Transverse colon (tissue), 4 donors: ENCODE measurements around the gene RAF1. TPM values are rescaled to one million over a fixed set of nuclear protein-coding genes. Genes with fewer than 3 reads are reported as not detected.

Experiments
- DNase-seq: peaks from one replicate; pipeline ENCODE4 v3.0.0-alpha.2; 2019
- H3K27ac ChIP-seq, 4 donors: fragments of 200-600 bp; sonication (generic); 2 replicates each; pipeline ENCODE4 v1.5.1; 2016 to 2018; ENCODE audit warnings: inconsistent platforms in 4 of 4
- H3K27me3 ChIP-seq: fragments of 200-600 bp; sonication (generic); 2 replicates; pipeline ENCODE4 v1.5.1; 2017; ENCODE audit warnings: inconsistent platforms
- H3K36me3 ChIP-seq, 4 donors: fragments of 200-600 bp; sonication (generic); 2 replicates each; pipeline ENCODE4 v1.5.1; 2017 to 2019; ENCODE audit warnings: inconsistent platforms in 4 of 4
- H3K4me1 ChIP-seq, 4 donors: fragments of 200-600 bp; sonication (generic); 2 replicates each; pipeline ENCODE4 v1.5.1; 2017 to 2020; ENCODE audit warnings: inconsistent platforms in 4 of 4
- H3K4me3 ChIP-seq, 4 donors: fragments of 200-600 bp; sonication (generic); 1 replicate in 1 of 4; 2 replicates in 3 of 4; pipeline versions ENCODE4 v1.5.1 to v1.6.1; 2017 to 2019; ENCODE audit warnings: inconsistent platforms in 4 of 4
- H3K9me3 ChIP-seq, 2 donors: fragments of 200-600 bp; sonication (generic); 2 replicates each; pipeline ENCODE4 v1.5.1; 2017 to 2019; ENCODE audit warnings: inconsistent platforms in 2 of 2
- CTCF ChIP-seq, 5 experiments: fragments of 200-600 bp in 3 of 5; fragments of 450-650 bp in 2 of 5; sonication (generic) in 3 of 5; IDR thresholded peaks; 1 replicate in 2 of 5; 2 replicates in 3 of 5; pipeline ENCODE4 v1.5.1; 2016 to 2017; ENCODE audit warnings: antibody characterized with exemption in 5 of 5, inconsistent platforms in 3 of 5, mild to moderate bottlenecking in 2 of 5, moderate library complexity in 1 of 5
- EP300 ChIP-seq: sonication (generic); formaldehyde crosslinking; IDR thresholded peaks from one replicate; pipeline ENCODE4 v1.6.1; 2017; ENCODE audit warnings: antibody characterized with exemption, low read depth
- POLR2A ChIP-seq: fragments of 450-650 bp; IDR thresholded peaks from one replicate; pipeline ENCODE4 v1.6.1; 2016; ENCODE audit warnings: antibody characterized with exemption, mild to moderate bottlenecking, moderate library complexity
- POLR2AphosphoS5 ChIP-seq, 3 donors: sonication (generic); formaldehyde crosslinking; IDR thresholded peaks; one replicate each; pipeline ENCODE4 v1.6.1; 2016; ENCODE audit warnings: antibody characterized with exemption in 3 of 3
- WGBS, 2 donors: methylation state at CpG; one replicate each; pipeline ENCODE4 v1.1.5; 2018; ENCODE audit warnings: low coverage in 1 of 2; 5-methylcytosine and 5-hydroxymethylcytosine counted together
- in situ Hi-C, 4 donors: fragments of 200-750 bp; cut with MboI; loops; one replicate each; pipeline versions ENCODE4 v1.15.0 to v1.15.1; 2017; ENCODE audit warnings: low sequenced_read_pairs in 3 of 4, low pct_ligation_motif_present in 1 of 4, low pct_unique_long_range_greater_than_20kb in 1 of 4
- intact Hi-C: fragments of 100-400 bp; cut with DNase I; formaldehyde crosslinking; loops from one replicate; pipeline ENCODE4 v1.15.1; 2023; ENCODE audit warnings: low total_unique reads
- total RNA-seq, 4 donors: library from RNA; depleted of rRNA; stranded (reverse); fragments of >200 nt; gene quantifications; one replicate each; pipeline ENCODE4 v1.1.0, GENCODE V29; 2016

Gene RAF1
- total RNA-seq, 4 donors from 2014 or later, result 98.4 to 283 (median 132) TPM

- intact Hi-C loops (no loop called here), in situ Hi-C loops (no loop called here)
- WGBS, 2 donors, result 69 to 98% methylated on average over 3 to 5 of the region's 5 CpGs
- H3K27ac ChIP-seq, result no peak overlapping the region
- H3K27me3 ChIP-seq, result no peaks in the 10 kb centered on the region
- no peaks in the 10 kb centered on the region for H3K9me3 ChIP-seq
- no peak for DNase-seq
- H3K36me3 ChIP-seq, result peaks cover 0 to 51% (median 25%) of the 10 kb centered on the region in 4 donors
- peaks cover 0 to 7% (median 5%) of the 10 kb centered on the region in 4 donors for H3K4me1 ChIP-seq
- TF ChIP-seq EP300, result no peak
- TF ChIP-seq POLR2A, result no peak
- TF ChIP-seq CTCF (IDR thresholded peaks at IDR 0.05), result no peak
- no peak for TF ChIP-seq POLR2AphosphoS5 (IDR thresholded peaks at IDR 0.05)
- H3K4me3 ChIP-seq, result no peak overlapping the region
Observed at GRCh38 chr3:12577379-12577778, 86.5 kb downstream of the RAF1 start.

- no peak overlapping the region for H3K27ac ChIP-seq
- in situ Hi-C loops (loop anchor here in 1 of 4 donors (25.0 kb wide), 1 partner anchor 138 kb away; no protein-coding TSS in a partner anchor), intact Hi-C loops (no loop called here)
- H3K4me1 ChIP-seq, result peaks cover 0 to 7% (median 4%) of the 10 kb centered on the region in 4 donors
- TF ChIP-seq EP300 (no peak), POLR2AphosphoS5 (IDR thresholded peaks at IDR 0.05) (no peak), CTCF (IDR thresholded peaks at IDR 0.05) (no peak), POLR2A (no peak)
- no peaks in the 10 kb centered on the region for H3K27me3 ChIP-seq
- H3K4me3 ChIP-seq, result no peak overlapping the region
- 61% methylated on average over 7 of the region's 7 CpGs; no CpG with 5 or more reads in 1 of the 2 donors for WGBS, 2 donors
- H3K36me3 ChIP-seq, result peaks cover 0 to 67% (median 29%) of the 10 kb centered on the region in 4 donors
- H3K9me3 ChIP-seq, result no peaks in the 10 kb centered on the region
- DNase-seq, result no peak
Observed at GRCh38 chr3:12574661-12575060, 89.3 kb downstream of the RAF1 start.

GRCh38 chr3:12574131-12574530, 89.8 kb downstream of the RAF1 start:
- intact Hi-C loops, result no loop called here
- no peaks in the 10 kb centered on the region for H3K9me3 ChIP-seq
- WGBS, 2 donors, result 97% methylated on average over 6 of the region's 6 CpGs; no CpG with 5 or more reads in 1 of the 2 donors
- no peak for DNase-seq
- peaks cover 0 to 7% (median 3%) of the 10 kb centered on the region in 4 donors for H3K4me1 ChIP-seq
- no peak overlapping the region for H3K4me3 ChIP-seq
- no peaks in the 10 kb centered on the region for H3K27me3 ChIP-seq
- no peak overlapping the region for H3K27ac ChIP-seq
- in situ Hi-C loops, result loop anchor here in 1 of 4 donors (25.0 kb wide), 1 partner anchor 138 kb away; no protein-coding TSS in a partner anchor
- no peak for TF ChIP-seq EP300
- peaks cover 0 to 72% (median 29%) of the 10 kb centered on the region in 4 donors for H3K36me3 ChIP-seq

- no peak for TF ChIP-seq POLR2A
- no peak for TF ChIP-seq CTCF (IDR thresholded peaks at IDR 0.05)
- no peak for TF ChIP-seq POLR2AphosphoS5 (IDR thresholded peaks at IDR 0.05)
- no peak for TF ChIP-seq EP300
- H3K36me3 ChIP-seq, result peaks cover 0 to 63% (median 23%) of the 10 kb centered on the region in 4 donors
- in situ Hi-C loops (loop anchor here in 1 of 4 donors (25.0 kb wide), 1 partner anchor 140 kb away; no protein-coding TSS in a partner anchor), intact Hi-C loops (no loop called here)
- H3K9me3 ChIP-seq, result no peaks in the 10 kb centered on the region
- DNase-seq, result no peak
- peaks cover 0 to 7% (median 3%) of the 10 kb centered on the region in 4 donors for H3K4me1 ChIP-seq
- H3K27me3 ChIP-seq, result no peaks in the 10 kb centered on the region
- 95 to 96% methylated on average over 2 to 11 of the region's 11 CpGs for whole genome bisulfite sequencing, 2 donors
- H3K4me3 ChIP-seq, result no peak overlapping the region
- no peak overlapping the region for H3K27ac ChIP-seq
Observed at GRCh38 chr3:12571986-12572385, 91.9 kb downstream of the RAF1 start.

GRCh38 chr3:12569836-12570235, 94.1 kb downstream of the RAF1 start:
- in situ Hi-C loops, result loop anchor here in 1 of 4 donors (25.0 kb wide), 1 partner anchor 142 kb away; no protein-coding TSS in a partner anchor
- no peak for DNase-seq
- H3K4me1 ChIP-seq, result no peaks in the 10 kb centered on the region
- no peak overlapping the region for H3K27ac ChIP-seq
- H3K27me3 ChIP-seq, result no peaks in the 10 kb centered on the region
- TF ChIP-seq POLR2AphosphoS5 (IDR thresholded peaks at IDR 0.05) (no peak), EP300 (no peak)
- intact Hi-C loops, result no loop called here
- 83 to 100% methylated on average over 2 to 6 of the region's 6 CpGs for WGBS, 2 donors
- peaks cover 0 to 53% (median 19%) of the 10 kb centered on the region in 4 donors for H3K36me3 ChIP-seq
- no peaks in the 10 kb centered on the region for H3K9me3 ChIP-seq
- no peak overlapping the region for H3K4me3 ChIP-seq
